ENCODE results near the gene VWA5B1. TPM values are rescaled to one million over a fixed set of nuclear protein-coding genes. Genes with fewer than 3 reads are reported as not detected.

The VWA5B1 gene
- polyA plus RNA-seq, 1 donor (not counting 4 experiments of a cell fraction or from before 2014, with no cell fraction given), result not detected

GRCh38 chr1:20344738-20345137 is 54.1 kb downstream of the VWA5B1 start:
- TF ChIP-seq, protein P1, sequence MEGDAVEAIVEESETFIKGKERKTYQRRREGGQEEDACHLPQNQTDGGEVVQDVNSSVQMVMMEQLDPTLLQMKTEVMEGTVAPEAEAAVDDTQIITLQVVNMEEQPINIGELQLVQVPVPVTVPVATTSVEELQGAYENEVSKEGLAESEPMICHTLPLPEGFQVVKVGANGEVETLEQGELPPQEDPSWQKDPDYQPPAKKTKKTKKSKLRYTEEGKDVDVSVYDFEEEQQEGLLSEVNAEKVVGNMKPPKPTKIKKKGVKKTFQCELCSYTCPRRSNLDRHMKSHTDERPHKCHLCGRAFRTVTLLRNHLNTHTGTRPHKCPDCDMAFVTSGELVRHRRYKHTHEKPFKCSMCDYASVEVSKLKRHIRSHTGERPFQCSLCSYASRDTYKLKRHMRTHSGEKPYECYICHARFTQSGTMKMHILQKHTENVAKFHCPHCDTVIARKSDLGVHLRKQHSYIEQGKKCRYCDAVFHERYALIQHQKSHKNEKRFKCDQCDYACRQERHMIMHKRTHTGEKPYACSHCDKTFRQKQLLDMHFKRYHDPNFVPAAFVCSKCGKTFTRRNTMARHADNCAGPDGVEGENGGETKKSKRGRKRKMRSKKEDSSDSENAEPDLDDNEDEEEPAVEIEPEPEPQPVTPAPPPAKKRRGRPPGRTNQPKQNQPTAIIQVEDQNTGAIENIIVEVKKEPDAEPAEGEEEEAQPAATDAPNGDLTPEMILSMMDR (optimal IDR thresholded peaks at IDR 0.05 in 1 of 3, IDR thresholded peaks at IDR 0.05 in 1 of 3, conservative IDR thresholded peaks at IDR 0.05 in 1 of 3; ENCODE audit: extremely low read depth in 1 of 3, insufficient read depth in 2 of 3, low read length in 3 of 3), result no peak
- TF ChIP-seq EZH2 (IDR thresholded peaks at IDR 0.05; ENCODE audit: low read length), result no peak
- peaks cover 12% of the 10 kb centered on the region for H3K27me3 ChIP-seq (ENCODE audit: control insufficient read depth, extremely low read depth, insufficient read depth, low read length)
- H3K9me1 ChIP-seq (ENCODE audit: control insufficient read depth, extremely low read depth, insufficient read depth, low read length), result no peaks in the 10 kb centered on the region
- no peaks in the 10 kb centered on the region for H3K4me1 ChIP-seq (ENCODE audit: control insufficient read depth, extremely low read depth, insufficient read depth, low read length)
- dilution Hi-C loops (cut with MboI; ENCODE audit: extremely low pct_ligation_motif_present, low sequenced_read_pairs), result no loop called here
- H3K27ac ChIP-seq (ENCODE audit: control insufficient read depth, insufficient read depth, low read length), result no peak overlapping the region
- FAIRE-seq, result no peak
- no peaks in the 10 kb centered on the region for H3K79me2 ChIP-seq (ENCODE audit: control insufficient read depth, insufficient read depth, low read length)
- H4K20me1 ChIP-seq (ENCODE audit: control insufficient read depth, extremely low read depth, insufficient read depth, low read length), result no peaks in the 10 kb centered on the region
- no peaks in the 10 kb centered on the region for H3K36me3 ChIP-seq (ENCODE audit: control insufficient read depth in 2 of 2, extremely low read depth in 1 of 2, insufficient read depth in 2 of 2, low read length in 2 of 2)
- H3K4me3 ChIP-seq (ENCODE audit: control insufficient read depth in 2 of 3, extremely low read depth in 1 of 3, insufficient read depth in 2 of 3, low read depth in 1 of 3, low read length in 3 of 3), result no peak overlapping the region
- no peak overlapping the region for H3K4me2 ChIP-seq (ENCODE audit: control insufficient read depth, extremely low read depth, insufficient read depth, low read depth, low read length)
- no peak overlapping the region for H2AFZ ChIP-seq (ENCODE audit: control insufficient read depth, low read length)
- no peak overlapping the region for H3K9ac ChIP-seq (ENCODE audit: control insufficient read depth, extremely low read depth, insufficient read depth, low read length)
- no peaks in the 10 kb centered on the region for H3K9me3 ChIP-seq (ENCODE audit: control insufficient read depth, low read depth, low read length)
- DNase-seq (ENCODE audit: low read depth, low spot score), result no peak

GRCh38 chr1:20345419-20345818 is 54.7 kb downstream of the VWA5B1 start:
- TF ChIP-seq, protein P1 (optimal IDR thresholded peaks at IDR 0.05 in 1 of 3, IDR thresholded peaks at IDR 0.05 in 1 of 3, conservative IDR thresholded peaks at IDR 0.05 in 1 of 3; ENCODE audit: extremely low read depth in 1 of 3, insufficient read depth in 2 of 3, low read length in 3 of 3), result no peak
- no peak for TF ChIP-seq EZH2 (IDR thresholded peaks at IDR 0.05; ENCODE audit: low read length)
- H2AFZ ChIP-seq (ENCODE audit: control insufficient read depth, low read length), result no peak overlapping the region
- no peak for FAIRE-seq

More at GRCh38 chr1:20345419-20345818, 54.7 kb downstream of the VWA5B1 start:
- Histone ChIP-seq H3K9ac (ENCODE audit: control insufficient read depth, extremely low read depth, insufficient read depth, low read length) (no peak overlapping the region), H3K9me1 (ENCODE audit: control insufficient read depth, extremely low read depth, insufficient read depth, low read length) (no peaks in the 10 kb centered on the region), H3K4me3 (ENCODE audit: control insufficient read depth in 2 of 3, extremely low read depth in 1 of 3, insufficient read depth in 2 of 3, low read depth in 1 of 3, low read length in 3 of 3) (no peak overlapping the region), H3K27me3 (ENCODE audit: control insufficient read depth, extremely low read depth, insufficient read depth, low read length) (peaks cover 12% of the 10 kb centered on the region), H3K9me3 (ENCODE audit: control insufficient read depth, low read depth, low read length) (no peaks in the 10 kb centered on the region), H3K36me3 (ENCODE audit: control insufficient read depth in 2 of 2, extremely low read depth in 1 of 2, insufficient read depth in 2 of 2, low read length in 2 of 2) (no peaks in the 10 kb centered on the region), H4K20me1 (ENCODE audit: control insufficient read depth, extremely low read depth, insufficient read depth, low read length) (no peaks in the 10 kb centered on the region), H3K4me2 (ENCODE audit: control insufficient read depth, extremely low read depth, insufficient read depth, low read depth, low read length) (no peak overlapping the region), H3K27ac (ENCODE audit: control insufficient read depth, insufficient read depth, low read length) (no peak overlapping the region), H3K79me2 (ENCODE audit: control insufficient read depth, insufficient read depth, low read length) (no peaks in the 10 kb centered on the region), H3K4me1 (ENCODE audit: control insufficient read depth, extremely low read depth, insufficient read depth, low read length) (no peaks in the 10 kb centered on the region)
- DNase-seq (ENCODE audit: low read depth, low spot score), result no peak
- dilution Hi-C loops (cut with MboI; ENCODE audit: extremely low pct_ligation_motif_present, low sequenced_read_pairs), result no loop called here

Data from keratinocyte (primary cell).